BJ (cell line): Measurements from ENCODE around the gene VSNL1. TPM values are rescaled to one million over a fixed set of nuclear protein-coding genes. Genes with fewer than 3 reads are reported as not detected.
A peak's percentile ranks its signal among the peaks of the same experiment; 100 is the strongest.

ENCODE experiments used
- CTCF ChIA-PET: fragments of 350-600 bp; formaldehyde crosslinking; extraction: SDS; loops from one replicate; lab custom pipeline; 2021; ENCODE audit warnings: antibody characterized with exemption, inconsistent platforms; lab: Yijun Ruan, JAX
- POLR2A ChIA-PET: fragments of 300-600 bp; sonication (Branson Sonifier 250); formaldehyde crosslinking; extraction: SDS; loops from one replicate; lab custom pipeline; 2021; ENCODE audit warnings: antibody characterized with exemption; lab: Charles Lee
- DNase-seq: peaks from one replicate; pipeline ENCODE4 v3.0.0-alpha.2; 2011; ENCODE audit warnings: low read depth
- H3K27me3 ChIP-seq: 2 replicates; pipeline ENCODE4 v1.6.0; 2011; ENCODE audit warnings: low read length; ENCODE audit not compliant: control insufficient read depth, insufficient read depth
- H3K36me3 ChIP-seq: 2 replicates; pipeline ENCODE4 v1.5.1; 2011; ENCODE audit warnings: low read length; ENCODE audit not compliant: control insufficient read depth, insufficient read depth
- H3K4me3 ChIP-seq: 2 replicates; pipeline ENCODE4 v1.5.1; 2011; ENCODE audit warnings: low read depth, mild to moderate bottlenecking, control low read depth, low read length
- polyA plus RNA-seq: library from polyadenylated mRNA; depleted of rRNA; stranded (reverse); fragments of >200 nt; gene quantifications from 2 replicates; pipeline ENCODE4 v1.2.3, GENCODE V29; 2011
- TF ChIP-seq, protein P1 (sequence below): IDR thresholded peaks from 2 replicates; pipeline ENCODE4 v1.5.1; 2011; ENCODE audit warnings: low read depth, mild to moderate bottlenecking, control low read depth, inconsistent platforms, low read length, moderate library complexity; ENCODE audit not compliant: insufficient read depth

Gene VSNL1
- polyA plus RNA-seq, 1 experiment: not detected

DNA sequence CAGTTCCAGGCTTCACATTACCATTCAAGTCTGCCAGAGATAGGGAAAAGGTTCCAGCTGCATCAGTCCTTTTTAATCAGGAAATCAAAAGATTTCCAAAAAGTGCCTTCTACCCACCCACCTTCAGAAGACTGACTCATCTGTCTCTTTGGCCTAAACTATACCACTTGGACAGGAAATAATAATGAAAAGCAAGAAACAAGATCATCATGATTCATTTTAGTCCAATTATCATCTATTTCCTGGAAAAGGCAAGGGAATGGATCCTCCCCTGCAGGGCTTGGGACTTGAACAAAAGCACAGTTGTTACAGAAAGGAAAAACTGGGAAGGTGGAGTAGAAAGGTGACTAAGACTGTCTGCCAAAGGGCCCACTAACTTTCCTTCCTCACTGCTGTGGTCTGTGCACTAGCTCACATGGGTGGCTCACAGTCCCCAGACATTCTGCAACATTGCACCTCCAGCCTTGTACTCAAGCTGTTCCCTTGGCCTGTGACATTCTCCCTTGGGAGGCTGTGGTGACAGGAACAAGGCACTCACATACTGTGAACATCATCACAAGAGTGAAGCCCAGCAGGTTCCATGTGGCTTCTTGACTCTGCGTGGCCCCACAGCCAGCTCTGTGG lies 75.3 kb downstream of the VSNL1 start:
- Histone ChIP-seq H3K4me3 (no peak overlapping the region), H3K27me3 (no peaks in the 10 kb centered on the region), H3K36me3 (no peaks in the 10 kb centered on the region)
- TF ChIP-seq, protein P1, sequence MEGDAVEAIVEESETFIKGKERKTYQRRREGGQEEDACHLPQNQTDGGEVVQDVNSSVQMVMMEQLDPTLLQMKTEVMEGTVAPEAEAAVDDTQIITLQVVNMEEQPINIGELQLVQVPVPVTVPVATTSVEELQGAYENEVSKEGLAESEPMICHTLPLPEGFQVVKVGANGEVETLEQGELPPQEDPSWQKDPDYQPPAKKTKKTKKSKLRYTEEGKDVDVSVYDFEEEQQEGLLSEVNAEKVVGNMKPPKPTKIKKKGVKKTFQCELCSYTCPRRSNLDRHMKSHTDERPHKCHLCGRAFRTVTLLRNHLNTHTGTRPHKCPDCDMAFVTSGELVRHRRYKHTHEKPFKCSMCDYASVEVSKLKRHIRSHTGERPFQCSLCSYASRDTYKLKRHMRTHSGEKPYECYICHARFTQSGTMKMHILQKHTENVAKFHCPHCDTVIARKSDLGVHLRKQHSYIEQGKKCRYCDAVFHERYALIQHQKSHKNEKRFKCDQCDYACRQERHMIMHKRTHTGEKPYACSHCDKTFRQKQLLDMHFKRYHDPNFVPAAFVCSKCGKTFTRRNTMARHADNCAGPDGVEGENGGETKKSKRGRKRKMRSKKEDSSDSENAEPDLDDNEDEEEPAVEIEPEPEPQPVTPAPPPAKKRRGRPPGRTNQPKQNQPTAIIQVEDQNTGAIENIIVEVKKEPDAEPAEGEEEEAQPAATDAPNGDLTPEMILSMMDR: no peak
- POLR2A ChIA-PET: no interaction called here
- DNase-seq: peak; percentile 18
- CTCF ChIA-PET: no interaction called here

DNA sequence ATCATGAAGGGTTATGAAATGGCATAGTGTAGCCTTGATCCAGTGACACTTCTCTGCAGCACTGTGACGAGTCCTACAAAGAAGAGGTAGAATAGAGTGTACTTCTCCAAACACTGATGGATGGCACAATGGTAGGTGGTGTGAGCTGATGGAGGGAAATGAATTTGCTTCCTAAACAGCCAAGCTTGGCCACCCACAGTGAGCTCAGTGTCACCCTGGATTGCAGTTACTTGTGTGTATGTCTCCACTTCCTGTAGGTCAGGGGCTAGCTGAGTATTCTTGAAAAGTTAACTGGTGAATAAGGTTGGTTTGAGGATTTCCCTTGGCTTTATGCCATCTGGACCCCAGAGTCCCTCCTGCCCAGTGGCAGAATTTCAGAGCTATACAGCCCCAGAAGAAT lies 75.9 kb downstream of the VSNL1 start:
- H3K36me3 ChIP-seq: no peaks in the 10 kb centered on the region
- ChIA-PET POLR2A (no interaction called here), CTCF (interaction anchor here (0.6 kb wide), 1 partner anchor 1042 kb away, joined by 3 read pairs; no protein-coding TSS in a partner anchor)
- no peak overlapping the region for H3K4me3 ChIP-seq
- H3K27me3 ChIP-seq: no peaks in the 10 kb centered on the region
- TF ChIP-seq, protein P1: no peak
- DNase-seq: no peak

DNA sequence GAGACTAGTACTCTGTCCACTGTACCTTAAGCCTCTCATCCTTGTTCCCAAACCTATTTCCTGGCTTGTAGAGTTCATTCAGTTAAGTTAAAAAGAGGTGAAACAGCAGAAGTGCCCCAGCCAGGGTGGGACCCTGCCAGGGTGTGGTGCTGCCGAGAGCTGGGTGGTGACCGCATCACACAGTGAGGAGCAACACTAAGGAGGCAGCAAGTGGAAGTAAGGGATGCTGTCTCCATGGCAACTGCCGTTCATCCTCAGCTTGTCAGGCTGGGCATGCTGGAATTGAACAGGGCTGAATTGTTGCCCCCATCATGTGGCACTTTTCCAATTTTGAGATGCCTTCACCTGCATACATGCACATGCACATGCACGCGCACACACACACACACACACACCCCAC lies 77.0 kb downstream of the VSNL1 start:
- no peak for DNase-seq
- POLR2A ChIA-PET: no interaction called here
- Histone ChIP-seq H3K27me3 (no peaks in the 10 kb centered on the region), H3K4me3 (no peak overlapping the region), H3K36me3 (no peaks in the 10 kb centered on the region)
- TF ChIP-seq, protein P1: no peak
- CTCF ChIA-PET: no interaction called here

DNA sequence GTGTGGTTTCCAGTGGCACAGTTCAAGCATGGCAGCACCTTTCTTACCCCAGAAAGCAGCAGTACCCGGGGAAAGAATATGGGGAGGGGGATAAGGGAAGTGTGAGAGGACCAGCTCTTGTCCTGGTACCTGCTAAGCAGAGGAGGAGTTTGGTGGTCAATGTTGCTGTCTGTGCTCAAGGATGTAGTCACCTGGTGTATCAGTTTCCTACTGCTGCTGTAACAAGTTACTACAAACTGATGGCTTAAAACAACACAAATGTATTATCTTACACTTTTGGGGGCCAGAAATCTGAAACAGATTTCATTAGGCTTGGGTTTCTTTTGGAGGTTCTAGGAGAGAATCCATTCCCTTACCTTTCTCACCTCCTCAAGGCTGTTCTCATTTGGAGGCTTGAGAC lies 77.5 kb downstream of the VSNL1 start:
- CTCF ChIA-PET: no interaction called here
- no peak for DNase-seq

DNA sequence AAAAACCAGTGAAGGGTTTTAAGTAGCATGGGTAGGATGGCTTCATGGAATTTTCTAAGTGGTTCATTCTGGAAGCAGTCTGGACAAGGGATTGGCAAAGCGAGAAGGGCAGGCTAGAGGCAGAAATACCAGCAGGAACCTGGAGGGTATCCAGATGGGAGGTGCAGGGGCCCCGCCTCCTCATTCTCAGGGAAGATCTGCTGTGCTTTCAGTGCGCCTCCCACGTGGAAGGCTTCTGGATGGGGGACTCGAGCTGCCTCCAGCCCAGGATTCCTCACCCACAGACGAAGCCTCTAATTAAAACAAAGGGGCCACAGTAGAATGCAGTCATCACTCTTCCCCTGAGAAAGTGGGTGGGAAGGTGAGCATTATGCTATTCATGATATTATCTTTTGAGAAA lies 79.8 kb downstream of the VSNL1 start:
- ChIA-PET CTCF (no interaction called here), POLR2A (no interaction called here)
- Histone ChIP-seq H3K36me3 (no peaks in the 10 kb centered on the region), H3K4me3 (no peak overlapping the region), H3K27me3 (no peaks in the 10 kb centered on the region)
- TF ChIP-seq, protein P1: no peak
- no peak for DNase-seq

More for the DNA sequence above, 77.5 kb downstream of the VSNL1 start:
- H3K36me3 ChIP-seq: no peaks in the 10 kb centered on the region
- TF ChIP-seq, protein P1: no peak
- H3K4me3 ChIP-seq: no peak overlapping the region
- no peaks in the 10 kb centered on the region for H3K27me3 ChIP-seq
- POLR2A ChIA-PET: no interaction called here
